Breast epithelium (tissue), 3 donors: ENCODE data around the gene CBX1.

Experiments
- POLR2A ChIP-seq: fragments of 450-650 bp; IDR thresholded peaks from one replicate; pipeline ENCODE4 v1.6.1; 2016; ENCODE audit warnings: antibody characterized with exemption, mild to moderate bottlenecking, moderate library complexity
- POLR2AphosphoS5 ChIP-seq, 3 donors: sonication (generic); formaldehyde crosslinking; IDR thresholded peaks; one replicate each; pipeline ENCODE4 v1.6.1; 2017; ENCODE audit warnings: antibody characterized with exemption in 3 of 3
- TF ChIP-seq, protein P1 (sequence below), 3 donors: fragments of 450-650 bp; IDR thresholded peaks; one replicate each; pipeline ENCODE4 v1.5.1; 2016 to 2017; ENCODE audit warnings: antibody characterized with exemption in 3 of 3, mild to moderate bottlenecking in 3 of 3, moderate library complexity in 3 of 3

DNA sequence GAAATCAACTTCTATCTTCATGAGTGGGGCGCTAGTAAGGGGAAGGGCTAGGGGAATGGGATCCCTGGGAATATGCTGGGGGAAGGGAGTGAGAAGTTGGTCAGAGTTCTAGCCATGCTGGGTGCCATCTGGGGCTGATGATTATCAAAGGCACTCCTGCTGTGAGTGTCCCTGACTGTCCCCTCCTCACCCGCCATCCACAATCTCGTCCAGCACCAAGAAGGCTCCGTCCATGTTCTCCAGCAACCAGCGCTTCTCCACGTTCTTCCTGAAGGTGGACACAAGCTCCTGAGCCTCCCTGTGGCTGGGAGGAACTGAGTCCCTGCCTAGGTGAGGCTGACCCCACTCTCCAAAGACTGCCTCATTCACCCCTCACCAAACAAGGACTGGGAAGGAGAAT, 69.3 kb downstream of the CBX1 start:
- TF ChIP-seq, protein P1, sequence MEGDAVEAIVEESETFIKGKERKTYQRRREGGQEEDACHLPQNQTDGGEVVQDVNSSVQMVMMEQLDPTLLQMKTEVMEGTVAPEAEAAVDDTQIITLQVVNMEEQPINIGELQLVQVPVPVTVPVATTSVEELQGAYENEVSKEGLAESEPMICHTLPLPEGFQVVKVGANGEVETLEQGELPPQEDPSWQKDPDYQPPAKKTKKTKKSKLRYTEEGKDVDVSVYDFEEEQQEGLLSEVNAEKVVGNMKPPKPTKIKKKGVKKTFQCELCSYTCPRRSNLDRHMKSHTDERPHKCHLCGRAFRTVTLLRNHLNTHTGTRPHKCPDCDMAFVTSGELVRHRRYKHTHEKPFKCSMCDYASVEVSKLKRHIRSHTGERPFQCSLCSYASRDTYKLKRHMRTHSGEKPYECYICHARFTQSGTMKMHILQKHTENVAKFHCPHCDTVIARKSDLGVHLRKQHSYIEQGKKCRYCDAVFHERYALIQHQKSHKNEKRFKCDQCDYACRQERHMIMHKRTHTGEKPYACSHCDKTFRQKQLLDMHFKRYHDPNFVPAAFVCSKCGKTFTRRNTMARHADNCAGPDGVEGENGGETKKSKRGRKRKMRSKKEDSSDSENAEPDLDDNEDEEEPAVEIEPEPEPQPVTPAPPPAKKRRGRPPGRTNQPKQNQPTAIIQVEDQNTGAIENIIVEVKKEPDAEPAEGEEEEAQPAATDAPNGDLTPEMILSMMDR (IDR thresholded peaks at IDR 0.05) = no peak
- no peak for TF ChIP-seq POLR2A
- no peak for TF ChIP-seq POLR2AphosphoS5 (IDR thresholded peaks at IDR 0.05)
